NCI-H1105 treated with DMSO at 0.1 percent for 48 hours (cell line): ENCODE results near the gene NEMF.
"Not testable (repeated sequence)": the region's sequence is repeated elsewhere in the genome, so short reads cannot be mapped to it uniquely, and the experiment has no call there.

ENCODE experiments used
- DNase-seq: peaks from one replicate; lab custom pipeline; 2025; lab: John Stamatoyannopoulos, UW

NEMF gene

DNA sequence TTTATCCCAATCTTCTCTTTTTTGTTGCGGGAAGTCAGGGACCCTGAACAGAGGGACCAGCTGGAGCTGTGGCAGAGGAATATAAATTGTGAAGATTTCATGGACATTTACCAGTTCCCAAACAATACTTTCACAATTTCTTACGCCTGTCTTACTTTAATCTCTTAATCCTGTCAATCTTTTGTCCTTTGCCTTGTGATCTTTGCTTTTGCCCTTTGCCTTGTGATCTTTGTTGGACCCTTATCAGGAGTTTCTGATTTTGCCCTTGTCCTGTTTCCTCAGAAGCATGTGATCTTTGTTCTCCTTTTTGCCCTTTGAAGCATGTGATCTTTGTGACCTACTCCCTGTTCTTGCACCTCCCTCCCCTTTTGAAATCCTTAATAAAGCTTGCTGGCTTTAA, 36.5 kb downstream of the NEMF start:
- DNase-seq = not testable (repeated sequence)

DNA sequence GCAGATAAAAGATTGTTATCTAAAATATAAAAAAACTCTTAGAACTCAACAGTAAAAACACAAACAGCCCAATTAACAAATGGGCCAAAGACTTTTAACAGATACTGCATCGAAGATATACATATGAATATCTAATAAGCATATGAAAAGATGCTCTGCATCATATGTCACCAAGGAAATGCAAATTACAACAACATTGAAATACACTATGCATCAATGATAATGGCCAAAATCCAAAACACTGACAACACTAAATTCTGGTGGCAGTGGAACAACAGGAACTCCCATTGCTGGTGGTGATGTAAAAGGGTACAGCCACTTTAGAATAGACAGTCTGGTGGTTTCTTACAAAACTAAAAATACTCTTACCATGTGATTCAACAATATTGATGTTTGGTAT, 43.8 kb downstream of the NEMF start:
- DNase-seq = no peak

DNA sequence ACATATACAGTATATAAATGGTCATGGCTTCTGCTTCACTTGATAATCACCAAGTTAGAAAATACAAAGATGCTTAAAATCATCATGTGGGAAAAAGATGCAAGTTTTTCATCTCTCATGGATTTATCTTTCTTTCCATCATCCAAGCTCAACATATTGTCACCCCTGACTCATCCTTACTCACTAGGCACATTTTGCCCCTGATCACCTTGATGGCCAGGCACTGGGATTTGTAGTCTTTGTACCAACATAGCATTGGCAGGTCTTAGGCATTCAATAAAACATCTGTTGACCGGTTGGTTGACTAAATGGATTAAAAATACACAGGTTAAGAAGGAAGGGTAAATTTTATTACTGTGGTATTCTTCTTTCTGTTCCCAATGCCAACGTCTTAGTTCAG, 56.6 kb downstream of the NEMF start:
- no peak for DNase-seq

DNA sequence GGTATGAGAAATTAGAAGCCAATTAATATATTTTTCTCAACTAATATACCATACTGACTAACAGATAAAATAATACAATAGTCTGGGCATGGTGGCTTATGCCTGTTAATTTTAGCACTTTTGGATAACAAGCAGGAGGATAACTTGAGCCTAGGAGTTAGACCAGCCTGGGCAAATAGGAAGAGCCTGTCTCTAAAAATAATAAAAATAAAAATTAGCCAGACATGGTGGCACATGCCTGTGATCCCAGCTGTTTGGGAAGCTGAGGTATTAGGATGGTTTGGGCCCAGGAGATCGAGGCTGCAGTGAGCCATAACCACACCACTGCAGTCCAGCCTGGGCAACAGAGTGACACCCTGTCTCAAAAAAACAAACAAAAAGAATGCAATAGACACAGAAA, 60.0 kb downstream of the NEMF start:
- no peak for DNase-seq

DNA sequence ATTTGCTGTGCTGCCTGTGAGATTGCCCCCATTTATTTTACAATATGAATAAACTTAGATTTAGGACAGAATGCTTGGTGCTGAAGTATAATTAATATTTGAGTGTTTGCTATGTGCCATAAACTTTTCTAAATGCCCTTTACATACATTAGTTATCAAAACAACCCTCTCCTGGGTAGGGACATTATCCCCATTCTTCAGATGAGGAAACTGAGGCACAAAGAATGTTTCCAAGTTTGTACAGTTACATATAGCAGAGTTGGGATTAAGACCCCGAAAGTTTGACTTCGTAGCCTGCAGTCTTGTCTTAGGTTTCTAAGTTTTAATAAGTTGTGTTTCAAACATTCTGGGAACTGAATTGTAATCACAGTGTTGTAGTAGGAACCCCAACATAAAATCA, 66.3 kb downstream of the NEMF start:
- DNase-seq = no peak

DNA sequence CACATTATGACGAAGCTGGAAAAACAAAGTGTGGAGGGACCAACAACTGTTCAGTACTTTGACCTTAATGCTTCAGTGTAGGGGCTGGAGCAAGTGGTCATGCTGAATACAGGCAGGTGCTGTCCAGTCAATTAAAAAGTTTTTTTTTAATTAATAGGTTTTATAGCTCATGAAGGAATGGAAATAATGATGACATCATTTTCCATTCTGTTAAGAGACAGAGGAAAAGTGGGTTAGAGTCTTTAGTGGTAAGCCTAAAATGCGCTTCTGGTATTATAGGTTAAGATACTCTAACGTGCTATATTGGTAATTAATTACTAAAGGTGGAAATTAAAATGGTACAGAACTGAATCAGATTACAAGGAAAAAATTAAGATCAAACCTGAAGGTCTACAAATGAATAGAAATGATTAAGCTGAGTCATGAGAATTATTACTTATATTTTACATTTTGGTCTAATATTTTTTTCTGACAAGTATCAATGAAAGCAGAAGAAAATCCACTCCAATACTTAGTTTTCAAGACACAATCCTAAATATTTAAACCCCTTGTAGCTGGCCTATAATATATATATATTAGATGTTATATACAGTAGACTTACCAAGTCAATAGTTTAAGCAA, 69.1 kb downstream of the NEMF start:
- no peak for DNase-seq

DNA sequence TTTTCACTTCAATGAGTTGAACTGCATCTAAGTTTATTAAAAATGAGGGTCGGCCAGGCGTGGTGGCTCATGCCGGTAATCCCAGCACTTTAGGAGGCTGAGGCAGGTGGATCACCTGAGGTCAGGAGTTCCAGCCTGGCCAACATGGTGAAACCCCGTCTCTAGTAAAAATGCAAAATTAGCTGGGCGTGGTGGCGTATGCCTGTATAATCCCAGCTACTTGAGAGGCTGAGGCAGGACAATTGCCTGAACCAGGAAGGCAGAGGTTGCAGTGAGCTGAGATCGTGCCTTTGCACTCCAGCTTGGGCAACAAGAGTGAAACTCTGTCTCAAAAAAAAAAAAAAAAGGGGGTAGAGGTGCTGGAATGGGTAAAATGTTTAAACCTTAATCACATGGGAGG, 71.5 kb downstream of the NEMF start:
- DNase-seq = not testable (repeated sequence)

DNA sequence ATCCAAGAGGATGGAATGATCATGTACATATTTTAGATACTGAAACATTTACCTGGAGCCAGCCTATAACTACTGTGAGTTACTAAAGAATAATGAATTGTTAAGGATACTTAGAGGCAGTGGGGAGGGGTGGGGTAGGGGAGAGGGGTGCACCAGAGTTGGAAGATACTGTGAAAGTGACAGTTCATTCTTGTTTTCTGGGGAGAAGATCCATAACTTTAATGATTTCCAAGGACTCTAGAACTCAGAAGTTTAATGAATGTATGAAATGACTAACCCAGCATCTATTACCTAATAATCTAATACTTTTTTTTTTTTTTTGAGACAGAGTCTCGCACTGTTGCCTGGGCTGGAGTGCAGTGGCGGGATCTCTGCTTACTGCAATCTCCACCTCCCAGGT, 74.2 kb downstream of the NEMF start:
- DNase-seq = no peak

DNA sequence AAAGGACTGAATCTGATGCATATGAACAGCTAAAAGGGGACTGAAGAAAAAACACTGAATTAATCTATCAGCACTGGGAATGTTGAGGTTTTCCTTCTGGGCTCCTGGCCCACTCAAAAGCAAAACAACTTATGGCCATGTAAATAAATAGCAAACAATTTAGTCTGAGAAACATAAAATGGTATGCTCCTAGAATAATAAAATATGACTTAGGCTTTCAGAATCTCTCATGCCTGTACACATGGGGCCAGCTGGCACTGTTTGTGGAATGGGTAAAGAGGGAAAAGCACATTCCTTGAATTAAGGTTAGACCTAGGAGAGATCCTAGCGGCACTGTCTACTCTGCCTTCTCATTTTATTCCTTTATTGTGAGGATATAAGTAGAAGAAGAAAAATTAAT, 78.5 kb downstream of the NEMF start:
- no peak for DNase-seq

DNA sequence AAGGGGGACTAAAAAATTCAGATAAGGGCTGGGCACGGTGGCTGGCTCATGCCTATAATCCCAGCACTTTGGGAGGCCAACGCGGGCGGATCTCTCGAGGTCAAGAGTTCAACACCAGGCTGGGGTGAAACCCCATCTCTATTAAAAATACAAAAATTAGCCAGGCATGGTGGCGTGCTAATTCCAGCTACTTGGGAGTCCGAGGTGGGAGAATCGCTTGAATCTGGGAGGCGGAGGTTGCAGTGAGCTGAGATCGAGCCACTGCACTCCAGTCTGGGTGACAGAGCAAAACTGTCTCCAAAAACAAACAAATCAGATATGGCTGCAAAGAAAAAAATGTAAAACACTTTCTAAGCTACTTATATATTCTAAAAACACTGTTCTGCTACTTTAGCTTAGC, 80.9 kb downstream of the NEMF start:
- DNase-seq = not testable (repeated sequence)

DNA sequence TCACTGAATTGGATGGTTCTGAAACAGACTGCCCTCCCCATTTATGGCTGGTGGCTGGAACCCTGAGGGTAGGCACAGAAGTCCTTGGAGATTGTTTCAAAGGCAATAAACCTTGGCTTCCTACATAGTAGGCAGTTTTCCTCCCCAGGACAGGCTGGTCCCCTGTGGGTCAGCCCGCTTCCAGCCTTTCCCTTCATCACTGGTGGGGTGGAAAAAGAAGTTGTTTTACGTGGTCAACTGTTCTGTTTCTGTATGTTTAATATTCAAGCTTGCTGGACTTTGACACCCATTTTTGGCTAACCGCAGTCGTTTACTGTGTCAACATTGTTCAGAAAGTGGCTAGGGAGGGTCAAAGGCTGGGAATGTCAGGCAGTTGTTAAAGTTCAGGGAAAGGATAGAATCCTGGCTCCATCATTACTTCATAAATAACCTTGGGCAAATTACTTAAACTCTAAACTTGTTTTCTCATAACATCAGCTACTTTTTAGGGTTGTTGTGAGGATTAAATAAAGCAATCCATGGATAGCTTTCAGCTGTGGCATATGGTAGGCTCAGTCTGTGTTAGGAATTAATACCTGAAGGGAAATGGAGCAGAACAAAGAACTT, 82.3 kb downstream of the NEMF start:
- DNase-seq = no peak

DNA sequence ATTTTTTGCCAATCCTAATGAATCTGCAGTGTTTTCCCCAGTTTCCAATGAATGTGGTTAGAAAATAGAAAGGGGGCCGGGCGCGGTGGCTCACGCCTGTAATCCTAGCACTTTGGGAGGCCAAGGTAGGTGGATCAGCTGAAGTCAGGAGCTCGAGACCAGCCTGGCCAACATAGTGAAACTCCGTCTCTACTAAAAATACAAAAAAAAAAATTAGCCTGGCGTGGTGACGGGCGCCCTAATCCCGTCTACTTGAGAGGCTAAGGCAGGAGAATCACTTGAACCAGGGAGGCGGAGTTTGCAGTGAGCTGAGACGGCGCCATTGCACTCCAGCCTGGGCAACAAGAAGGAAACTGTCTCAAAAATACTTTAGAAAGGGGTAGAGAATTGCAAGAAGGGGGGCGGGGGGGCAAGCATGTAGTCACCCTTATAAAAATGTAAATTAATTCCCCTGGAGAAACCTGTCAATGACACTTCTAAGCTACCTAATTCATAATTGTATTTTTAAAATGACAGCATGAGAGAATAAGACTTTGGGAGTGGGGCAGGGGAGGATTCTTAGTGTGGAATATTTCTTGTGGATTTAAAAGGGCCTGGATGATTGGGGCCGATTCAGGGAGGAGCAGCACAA, 82.9 kb downstream of the NEMF start:
- DNase-seq = no peak

DNA sequence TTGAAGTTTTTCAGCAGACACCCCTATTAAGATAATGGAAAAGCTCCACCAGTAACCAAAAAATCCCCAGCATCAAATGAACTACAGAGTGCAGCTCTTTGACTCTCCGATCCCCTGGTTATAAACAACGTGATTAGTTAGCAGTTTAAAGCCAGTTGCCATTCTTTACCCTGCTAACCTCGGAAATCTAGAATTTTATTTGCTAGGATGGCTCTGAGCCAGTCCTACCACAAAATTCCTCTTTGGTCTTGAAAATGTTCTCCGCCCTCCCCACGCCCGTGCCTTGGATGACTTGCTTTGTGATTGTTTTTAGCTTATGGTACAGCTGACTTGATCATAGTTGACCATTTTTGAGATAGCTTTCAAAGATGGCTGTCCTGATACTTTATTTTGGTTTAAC, 83.4 kb downstream of the NEMF start:
- DNase-seq = no peak

DNA sequence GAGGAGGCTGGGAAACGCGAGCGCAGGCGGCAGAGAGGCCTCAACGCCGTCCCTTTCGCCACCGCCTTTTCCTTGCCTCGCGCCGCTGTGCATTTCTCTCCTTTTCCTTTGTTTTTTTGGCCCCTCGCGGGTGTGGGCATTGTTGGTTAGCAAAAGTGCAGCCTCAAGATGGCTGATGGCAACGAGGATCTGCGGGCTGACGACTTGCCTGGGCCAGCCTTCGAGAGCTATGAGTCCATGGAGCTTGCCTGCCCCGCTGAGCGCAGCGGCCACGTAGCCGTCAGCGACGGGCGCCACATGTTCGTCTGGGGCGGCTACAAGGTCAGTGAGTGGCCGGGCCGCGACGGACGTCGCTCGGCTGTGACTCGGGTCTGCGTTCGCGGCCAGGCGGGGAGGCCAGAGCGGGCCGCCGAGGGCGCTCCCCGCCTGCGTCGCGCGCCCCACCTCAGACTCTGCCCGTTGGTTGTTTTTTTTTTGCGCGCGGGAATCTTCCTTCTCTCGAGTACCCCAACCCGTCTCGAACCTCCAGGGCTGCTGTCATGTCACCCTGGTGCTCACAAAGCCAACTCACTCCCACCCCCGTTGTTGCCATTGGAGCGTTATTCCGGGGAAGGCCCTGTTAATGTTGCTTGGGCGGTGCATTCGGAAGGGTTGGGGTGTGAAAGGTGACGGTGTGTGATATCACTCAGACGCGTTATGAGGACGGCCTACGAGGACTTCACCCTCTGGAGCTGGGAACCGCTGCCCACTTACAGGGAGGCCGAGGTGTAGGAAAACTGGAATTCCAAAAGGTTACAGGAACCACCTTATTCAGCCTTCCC, 84.1 kb downstream of the NEMF start:
- DNase-seq = peak; percentile 46

DNA sequence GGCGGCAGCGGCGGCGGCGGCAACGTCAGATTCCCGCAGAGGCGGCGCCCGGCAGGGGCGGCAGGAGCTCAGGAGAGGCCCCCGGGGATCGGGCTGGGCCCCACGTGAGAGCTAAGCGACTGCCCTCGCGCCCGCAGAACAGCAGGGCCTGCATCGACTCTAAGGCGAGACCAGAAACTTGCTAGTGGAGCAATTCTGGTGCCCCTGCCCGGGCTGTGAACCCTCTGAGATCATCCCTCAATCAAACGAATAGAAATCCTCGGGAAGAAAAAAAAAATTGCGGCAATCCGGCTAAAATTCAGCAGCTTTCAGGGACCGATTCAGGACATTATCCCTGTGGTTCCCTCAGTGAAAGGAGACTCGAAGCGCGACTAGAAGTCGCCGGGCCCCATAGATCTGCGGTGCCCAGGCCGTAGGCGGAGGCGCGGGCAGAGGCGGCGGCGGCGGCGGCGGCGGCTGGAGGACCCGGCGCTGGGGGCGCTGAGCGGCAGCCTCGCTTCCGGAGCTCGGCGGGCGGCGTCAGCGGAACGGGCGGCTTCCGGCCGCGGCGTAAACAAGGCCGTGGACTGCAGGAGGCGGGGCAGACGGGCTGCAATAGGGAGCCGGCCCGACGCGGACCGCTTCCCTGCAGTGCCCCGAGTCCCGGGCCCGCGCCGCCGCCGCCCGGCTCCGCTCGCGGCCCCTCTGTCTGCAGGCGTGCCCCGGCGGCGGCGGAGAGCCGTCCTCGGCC, 84.9 kb downstream of the NEMF start, which contains the start of gene KLHDC2:
Gene KLHDC2, plus strand, starts transcription at position 583 of the 730 bp plus-strand sequence. CDS start 316 bp downstream, outside the sequence.
- peak; percentile 84 for DNase-seq

DNA sequence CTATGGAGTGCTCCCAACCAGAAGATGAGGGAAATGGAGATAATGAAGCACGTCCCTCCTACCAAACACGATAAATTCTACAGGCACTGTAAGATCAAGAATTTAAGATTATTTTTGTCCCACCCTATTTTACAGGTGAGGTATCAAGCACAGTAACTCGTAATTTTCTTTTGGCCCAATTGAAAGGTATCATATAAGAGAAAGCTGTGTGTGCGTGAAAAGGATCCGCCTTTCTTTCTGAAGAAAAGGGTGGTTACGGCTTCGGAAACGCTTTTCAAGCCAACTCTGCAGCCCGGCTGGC, 85.4 kb downstream of the NEMF start:
- no peak for DNase-seq

DNA sequence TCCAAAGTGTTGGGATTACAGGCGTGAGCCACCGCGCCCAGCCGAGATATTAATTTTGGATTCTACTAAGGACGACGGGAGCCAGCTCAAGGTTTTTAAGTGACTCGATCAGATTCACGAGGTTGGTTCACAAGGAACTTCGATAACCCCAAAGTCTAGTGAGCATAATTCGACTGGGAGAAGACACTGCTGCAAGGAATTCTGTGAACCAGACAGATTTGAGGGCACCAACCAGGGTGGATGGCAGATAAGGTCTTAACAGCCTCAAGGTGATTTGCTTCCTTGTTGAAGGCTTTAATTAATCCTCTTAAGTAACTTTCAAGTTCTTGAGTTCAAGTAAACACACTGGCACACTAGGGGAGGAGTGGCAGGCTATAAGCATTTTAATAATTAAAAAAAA, 85.7 kb downstream of the NEMF start:
- no peak for DNase-seq

DNA sequence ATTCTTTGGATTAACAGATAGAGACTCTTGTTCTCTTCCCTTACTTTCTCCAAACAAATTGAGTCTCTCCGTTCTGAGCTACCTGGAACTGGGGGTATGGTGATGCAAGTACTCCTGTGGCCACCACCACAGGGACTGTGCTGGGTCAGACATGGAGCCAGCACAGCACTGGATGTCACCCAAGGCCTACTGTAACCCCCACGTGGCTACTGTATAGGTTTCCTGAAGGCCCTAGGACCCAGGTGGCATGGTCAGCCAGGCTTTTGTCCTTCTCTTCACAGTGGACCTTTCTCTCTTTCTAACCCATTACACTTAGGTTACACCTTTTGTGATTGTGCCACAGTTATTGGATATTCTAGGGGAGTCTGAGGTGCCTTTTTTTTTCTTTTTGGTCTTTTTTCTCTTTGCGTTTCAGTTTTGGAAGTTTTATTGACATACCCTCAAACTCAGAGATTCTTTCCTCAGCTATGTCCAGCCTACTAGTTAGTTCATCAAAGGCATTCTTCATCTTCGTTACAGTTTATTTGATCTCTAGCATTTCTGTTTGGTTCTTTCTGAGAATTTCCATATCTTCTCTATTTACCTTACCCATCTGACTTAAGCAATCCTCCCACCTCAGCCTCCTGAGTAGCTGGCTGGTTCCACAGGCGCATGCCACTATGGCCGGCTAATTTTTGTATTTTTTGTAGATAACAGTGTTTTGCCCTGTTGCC, 90.6 kb downstream of the NEMF start:
- DNase-seq = no peak

DNA sequence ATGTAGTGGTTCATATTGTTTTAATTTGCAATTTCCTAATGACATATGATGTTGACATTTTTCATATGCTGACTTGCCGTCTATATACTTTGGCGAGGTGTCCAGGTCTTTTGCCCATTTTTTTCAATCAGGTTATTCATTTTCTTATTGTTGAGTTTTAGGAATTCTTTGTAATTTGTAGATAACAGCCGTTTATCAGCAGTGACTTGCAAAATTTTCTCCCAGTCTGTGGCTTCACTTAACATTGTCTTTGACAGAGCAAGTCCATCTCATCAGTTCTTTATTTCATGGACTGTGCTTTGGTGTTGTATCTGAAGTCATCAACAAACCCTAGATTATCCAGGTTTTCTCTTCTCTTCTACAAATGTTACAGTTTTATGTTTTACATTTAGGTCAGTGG, 97.2 kb downstream of the NEMF start:
- DNase-seq = no peak

DNA sequence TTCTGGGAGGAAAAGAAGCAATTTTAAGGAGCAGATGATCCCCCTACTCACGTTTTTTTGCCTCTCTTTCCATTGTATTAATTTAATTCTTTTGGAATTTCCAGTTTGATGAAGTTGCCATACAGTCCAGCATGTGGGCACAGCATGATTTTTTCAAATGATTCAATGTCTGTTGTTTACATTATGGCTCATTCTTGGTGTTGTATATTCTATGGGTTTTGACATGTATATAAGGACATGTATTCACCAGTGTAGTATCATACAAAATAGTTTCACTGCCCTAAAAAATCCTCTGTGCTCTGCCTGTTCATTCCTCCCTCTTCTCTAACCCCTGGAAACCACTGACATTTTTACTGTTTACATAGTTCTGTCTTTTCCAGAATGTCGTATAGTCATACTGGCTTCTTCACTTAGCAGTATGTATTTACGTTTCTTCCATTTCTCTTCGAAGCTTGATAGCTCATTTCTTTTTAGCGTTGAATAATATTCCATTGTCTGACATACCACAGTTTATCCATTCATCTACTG, 98.0 kb downstream of the NEMF start:
- no peak for DNase-seq

DNA sequence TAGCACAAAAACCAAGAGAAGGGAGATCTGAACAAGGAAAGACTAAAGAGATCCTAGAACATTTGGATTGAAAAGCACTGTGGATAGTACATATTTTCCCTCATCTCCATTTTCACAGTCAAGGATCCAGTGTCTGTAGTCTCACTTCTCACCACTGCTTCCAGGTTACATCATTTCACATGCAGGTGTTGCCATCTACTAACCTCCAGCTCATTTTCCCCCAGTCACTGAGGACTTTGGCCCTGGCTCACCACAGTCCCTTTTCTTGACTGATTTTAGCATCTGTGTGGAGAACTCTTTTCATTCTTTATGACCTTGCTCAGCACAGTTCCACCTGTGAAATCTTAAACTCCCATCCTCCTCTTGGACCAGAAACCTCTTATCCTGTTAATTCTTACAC, 106.1 kb downstream of the NEMF start:
- DNase-seq = not testable (repeated sequence)
